ENCODE results near the gene GTF2A2. TPM values are rescaled to one million over a fixed set of nuclear protein-coding genes. Genes with fewer than 3 reads are reported as not detected.

GTF2A2 gene, protein sequence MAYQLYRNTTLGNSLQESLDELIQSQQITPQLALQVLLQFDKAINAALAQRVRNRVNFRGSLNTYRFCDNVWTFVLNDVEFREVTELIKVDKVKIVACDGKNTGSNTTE
- 19.1 and 28.3 TPM in 2 replicates for total RNA-seq

DNA sequence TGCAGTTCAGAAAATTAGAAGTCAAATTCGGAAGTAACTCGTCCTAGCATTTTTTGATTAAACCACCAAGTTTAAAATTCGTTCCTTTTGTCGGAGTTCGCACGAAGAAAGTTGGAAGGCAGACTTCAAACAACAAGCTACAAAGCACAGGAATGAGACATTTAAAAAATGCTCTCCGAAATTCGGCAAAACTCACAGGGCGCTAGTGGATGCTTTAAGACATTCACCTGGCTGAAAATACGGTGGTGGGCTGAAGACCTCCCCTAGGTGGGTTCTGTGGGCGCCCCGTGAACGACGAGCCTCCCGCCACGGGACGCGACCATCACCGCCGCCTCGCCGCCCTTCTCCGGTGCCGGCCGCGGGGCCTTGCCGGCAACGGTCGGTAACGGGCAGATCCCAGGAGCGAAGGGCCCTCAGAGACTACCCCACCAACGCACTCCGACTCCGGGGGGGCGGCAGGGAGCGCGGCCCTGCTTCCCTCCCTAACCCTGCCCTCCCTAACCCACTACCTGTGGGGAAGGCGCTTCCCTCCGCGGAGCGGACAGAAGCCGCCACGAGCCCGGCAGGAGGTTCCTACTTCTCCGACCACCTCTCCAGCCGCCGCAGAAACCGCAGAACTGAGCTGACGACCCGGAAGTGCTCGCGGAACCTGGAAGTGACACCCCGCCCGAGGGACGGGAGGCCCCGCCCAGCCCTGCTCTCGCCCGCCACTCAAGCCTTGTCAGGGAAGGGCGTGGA is at the start of gene GTF2A2:
TSS of gene GTF2A2 (minus strand) at position 619 of the 738 bp plus-strand sequence. CDS start 5,238 bp downstream, outside the sequence.

DNA sequence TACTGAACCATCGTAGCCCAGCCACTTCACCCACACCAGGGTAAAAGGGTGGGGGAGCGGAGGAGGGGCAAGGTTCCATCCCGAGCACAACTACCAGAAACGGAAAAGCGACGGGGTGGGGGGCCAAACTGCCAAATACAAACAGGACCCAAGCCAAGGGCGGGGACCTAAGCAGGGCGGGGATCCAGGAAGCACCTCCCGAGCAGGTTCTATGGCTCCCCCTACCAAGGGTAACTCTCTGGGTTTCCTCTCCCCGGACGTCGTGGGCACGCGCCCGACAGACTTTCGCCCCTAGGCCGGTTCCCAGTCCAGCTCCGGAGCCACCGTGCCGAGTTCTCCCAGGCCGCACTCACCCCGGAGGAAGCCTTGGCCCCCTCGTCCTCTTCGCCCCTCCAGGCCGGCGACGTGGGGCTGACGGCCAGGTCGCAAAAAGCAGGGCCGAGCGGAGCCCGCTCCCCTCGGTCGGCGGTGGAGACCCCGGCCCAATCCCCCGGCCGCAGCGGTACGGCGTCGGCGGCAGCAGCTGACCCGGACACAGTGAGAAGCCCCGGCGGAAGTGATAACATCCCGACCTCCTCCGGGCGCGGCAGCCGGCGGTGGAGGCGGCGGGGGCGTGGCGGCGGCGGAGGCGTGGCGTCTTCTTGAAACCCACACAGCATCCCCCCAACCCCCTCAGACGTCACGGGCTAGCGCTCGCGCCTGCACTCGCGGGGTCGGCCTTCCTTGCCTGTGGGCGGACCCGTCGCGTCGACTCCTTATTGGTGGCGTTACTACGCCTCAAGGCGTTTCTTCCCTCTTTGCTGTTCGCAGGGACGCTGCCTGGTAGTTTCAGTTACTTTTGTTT is 31.7 kb upstream of the GTF2A2 start, which contains the start of gene BNIP2:
TSS of gene BNIP2 (minus strand) at position 539 of the 844 bp plus-strand sequence. CDS start 6,863 bp downstream, outside the sequence.

DNA sequence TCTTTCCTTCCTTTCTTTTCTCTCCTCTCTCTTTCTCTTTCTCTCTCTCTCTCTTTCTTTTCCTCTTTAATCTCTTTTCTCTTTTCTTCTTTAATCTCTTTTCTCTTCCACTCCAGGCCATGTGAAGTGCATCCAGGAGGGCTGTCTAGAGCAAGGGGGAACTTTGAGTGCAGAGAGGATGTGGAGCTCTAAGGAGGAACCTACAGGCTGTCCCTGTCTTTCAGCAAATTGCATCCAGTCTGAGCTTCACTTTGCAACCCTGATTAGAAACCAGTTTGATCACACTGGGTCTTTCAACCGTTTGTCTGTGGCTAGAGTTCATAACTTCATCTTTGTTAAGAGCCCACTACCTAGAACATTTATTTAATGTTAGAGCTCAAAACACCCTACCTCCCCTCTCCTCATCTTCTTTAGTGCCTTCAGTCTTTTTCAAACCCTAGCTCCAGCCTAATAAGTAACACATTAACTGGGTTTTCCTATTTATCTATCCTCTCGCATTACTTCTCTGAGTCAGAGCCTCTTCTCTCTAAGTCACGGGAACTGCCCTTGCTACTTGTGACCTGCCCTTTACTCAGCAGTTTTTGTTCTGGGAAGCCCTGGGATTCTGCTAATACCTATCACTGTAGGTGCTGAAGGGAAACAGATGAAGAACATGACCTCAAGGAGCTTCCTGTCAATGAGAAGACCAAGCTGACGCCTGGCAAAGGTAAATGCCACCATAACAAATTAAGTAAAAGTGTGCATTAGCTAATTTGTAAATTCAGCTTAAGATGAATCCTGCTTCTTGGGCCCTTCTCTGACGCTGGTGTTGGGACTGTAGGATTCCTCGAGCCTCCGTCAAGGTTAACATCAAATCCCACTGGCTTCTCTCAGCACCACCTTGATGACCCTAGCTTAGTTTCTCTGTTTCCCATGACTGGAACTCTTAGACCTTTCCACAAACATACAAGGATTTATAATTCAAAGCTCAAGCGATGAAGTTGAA is 45.7 kb downstream of the GTF2A2 start, which contains the start of gene GCNT3:
TSS of gene GCNT3 (plus strand) at position 508 of the 985 bp plus-strand sequence. CDS start 6,456 bp downstream, outside the sequence.

Other genes starting within 250 kb of the GTF2A2 start
- gene FAM81A, start 219.3 kb downstream of the GTF2A2 start, total RNA-seq = 2.2 and 3.3 TPM in 2 replicates
- gene GCNT3, start 45.7 kb downstream of the GTF2A2 start, total RNA-seq = 0.37 and 0.39 TPM in 2 replicates
- 71.0 and 101 TPM in 2 replicates for gene BNIP2, start 31.8 kb upstream of the GTF2A2 start, total RNA-seq